Stomach (tissue), 19 donors: ENCODE measurements around the gene ST8SIA1. TPM values are rescaled to one million over a fixed set of nuclear protein-coding genes. Genes with fewer than 3 reads are reported as not detected.
"Not testable (repeated sequence)": the region's sequence is repeated elsewhere in the genome, so short reads cannot be mapped to it uniquely, and the experiment has no call there.

ENCODE experiments used
- DNase-seq, 2 donors: peaks; one replicate each; pipeline versions ENCODE4 v3.0.0 to v3.0.0-alpha.2; 2013 to 2019
- H3K27ac ChIP-seq, 5 donors: fragments of 200-600 bp in 4 of 5; sonication (generic) in 4 of 5; one replicate each; pipeline ENCODE4 v1.5.1; 2013 to 2019; ENCODE audit warnings: mild to moderate bottlenecking in 1 of 5, moderate library complexity in 1 of 5
- H3K27me3 ChIP-seq, 3 donors: fragments of 200-600 bp; sonication (generic); one replicate each; pipeline ENCODE4 v1.5.1; 2017 to 2019; ENCODE audit warnings: mixed run types in 1 of 3
- H3K36me3 ChIP-seq, 4 donors: fragments of 200-600 bp; sonication (generic); 1 replicate in 3 of 4; 2 replicates in 1 of 4; pipeline ENCODE4 v1.5.1; 2016 to 2019
- H3K4me1 ChIP-seq, 4 donors: fragments of 200-600 bp; sonication (generic); one replicate each; pipeline ENCODE4 v1.5.1; 2016 to 2019
- H3K4me3 ChIP-seq, 4 donors: fragments of 200-600 bp; sonication (generic) in 3 of 4; one replicate each; pipeline ENCODE4 v1.5.1; 2016 to 2019; ENCODE audit warnings: mild to moderate bottlenecking in 1 of 4
- H3K9me3 ChIP-seq, 4 donors: fragments of 200-600 bp; sonication (generic); one replicate each; pipeline ENCODE4 v1.5.1; 2016 to 2019
- EP300 ChIP-seq: sonication (generic); formaldehyde crosslinking; IDR thresholded peaks from one replicate; pipeline ENCODE4 v1.6.1; 2017; ENCODE audit warnings: antibody characterized with exemption
- POLR2A ChIP-seq, 4 donors: fragments of 450-650 bp; IDR thresholded peaks; one replicate each; pipeline ENCODE4 v1.6.1; 2016; ENCODE audit warnings: antibody characterized with exemption in 4 of 4, control low read depth in 2 of 4, mild to moderate bottlenecking in 1 of 4, moderate library complexity in 1 of 4
- POLR2AphosphoS5 ChIP-seq, 3 donors: sonication (generic); formaldehyde crosslinking; IDR thresholded peaks; one replicate each; pipeline ENCODE4 v1.6.1; 2016; ENCODE audit warnings: antibody characterized with exemption in 3 of 3
- WGBS, 5 donors: extraction: QIAGEN DNeasy Blood & Tissue Kit in 3 of 5; methylation state at CpG; one replicate each; pipeline versions ENCODE4 v1.1.5 to v1.1.7; 2013 to 2018; 5-methylcytosine and 5-hydroxymethylcytosine counted together
- intact Hi-C: fragments of 100-400 bp; cut with DNase I; formaldehyde crosslinking; loops from one replicate; pipeline ENCODE4 v1.15.1; 2023; ENCODE audit warnings: low total_unique reads
- long read RNA-seq, 10 donors: transcript quantifications; one replicate each; lab custom pipeline, GENCODE V29; 2026
- polyA plus RNA-seq, 3 donors: library from polyadenylated mRNA; stranded (reverse); fragments of 200-250 nt; gene quantifications; one replicate each; pipeline ENCODE4 v1.2.3, GENCODE V29; 2013
- total RNA-seq, 5 donors: library from RNA; depleted of rRNA; stranded (reverse); fragments of >200 nt; gene quantifications; one replicate each; pipeline versions ENCODE4 v1.1.0 to v1.2.3, GENCODE V29; 2014 to 2016
- TF ChIP-seq, protein P1 (sequence below), 7 experiments: fragments of 450-650 bp in 4 of 7; fragments of 200-600 bp in 3 of 7; sonication (generic) in 3 of 7; IDR thresholded peaks; one replicate each; pipeline ENCODE4 v1.5.1; 2016 to 2019; ENCODE audit warnings: antibody characterized with exemption in 7 of 7, control low read depth in 2 of 7, mild to moderate bottlenecking in 1 of 7
- donor health status: healthy with polysubstance abuse.
- donor health status: Bipolar disorder and iron deficiency.
- donor health status: healthy.

ST8SIA1 gene
- 1 to 10 TPM in 4 of 5 donors, under 1 TPM in 1; 0.29 to 5.0 (median 1.8) TPM for total RNA-seq
- 1 to 10 TPM; 2.0 to 2.6 (median 2.4) TPM for polyA plus RNA-seq
- long read RNA-seq, donor 1, full-length matches to known transcripts = 1 of 32 reads
- long read RNA-seq, donor 1, partial matches to known transcripts = 31 of 32 reads
- long read RNA-seq, donor 1, other reads (novel, unspliced or antisense) = 0 of 32 reads
- long read RNA-seq, donor 2, full-length matches to known transcripts = 2 of 2 reads
- long read RNA-seq, donor 2, partial matches to known transcripts = 0 of 2 reads
- long read RNA-seq, donor 2, other reads (novel, unspliced or antisense) = 0 of 2 reads
- long read RNA-seq, donor 3 = 0 reads
- long read RNA-seq, donor 4 = 0 reads
- long read RNA-seq, donor 5, partial matches to known transcripts = 0 of 14 reads
- long read RNA-seq, donor 5, other reads (novel, unspliced or antisense) = 14 of 14 reads
- long read RNA-seq, donor 6, partial matches to known transcripts = 40 of 95 reads
- long read RNA-seq, donor 6, other reads (novel, unspliced or antisense) = 55 of 95 reads
- long read RNA-seq, donor 7, partial matches to known transcripts = 0 of 1 reads
- long read RNA-seq, donor 7, other reads (novel, unspliced or antisense) = 0 of 1 reads
- long read RNA-seq, donor 8, partial matches to known transcripts = 28 of 43 reads
- long read RNA-seq, donor 8, other reads (novel, unspliced or antisense) = 15 of 43 reads
- long read RNA-seq, donor 9, partial matches to known transcripts = 41 of 49 reads
- long read RNA-seq, donor 9, other reads (novel, unspliced or antisense) = 8 of 49 reads
- long read RNA-seq, donor 10, full-length matches to known transcripts = 1 of 8 reads
- long read RNA-seq, donor 10, partial matches to known transcripts = 0 of 8 reads
- long read RNA-seq, donor 10, other reads (novel, unspliced or antisense) = 7 of 8 reads

- Histone ChIP-seq H3K4me3 (peak within 1 kb of the TSS; percentile 63 to 71 (median 66)), H3K27me3 (peaks cover 0 to 39% (median 23%) of the 10 kb centered on the region in 3 donors), H3K27ac (peak within 1 kb of the TSS; percentile 64 to 86 (median 74)), H3K36me3 (no peaks in the 10 kb centered on the region), H3K9me3 (no peaks in the 10 kb centered on the region), H3K4me1 (peaks cover 0 to 49% (median 32%) of the 10 kb centered on the region in 4 donors)
- WGBS, 5 donors = 1 to 2% (median 2%) methylated on average over 41 to 70 of the region's 70 CpGs
- DNase-seq = peak; percentile 33 to 76
- intact Hi-C loops = loop anchor here (10.0 kb wide), 1 partner anchor 230 kb away; no protein-coding TSS in a partner anchor
- TF ChIP-seq POLR2AphosphoS5 (IDR thresholded peaks at IDR 0.05) = no peak
- no peak for TF ChIP-seq POLR2A (IDR thresholded peaks at IDR 0.05)
- TF ChIP-seq, protein P1, sequence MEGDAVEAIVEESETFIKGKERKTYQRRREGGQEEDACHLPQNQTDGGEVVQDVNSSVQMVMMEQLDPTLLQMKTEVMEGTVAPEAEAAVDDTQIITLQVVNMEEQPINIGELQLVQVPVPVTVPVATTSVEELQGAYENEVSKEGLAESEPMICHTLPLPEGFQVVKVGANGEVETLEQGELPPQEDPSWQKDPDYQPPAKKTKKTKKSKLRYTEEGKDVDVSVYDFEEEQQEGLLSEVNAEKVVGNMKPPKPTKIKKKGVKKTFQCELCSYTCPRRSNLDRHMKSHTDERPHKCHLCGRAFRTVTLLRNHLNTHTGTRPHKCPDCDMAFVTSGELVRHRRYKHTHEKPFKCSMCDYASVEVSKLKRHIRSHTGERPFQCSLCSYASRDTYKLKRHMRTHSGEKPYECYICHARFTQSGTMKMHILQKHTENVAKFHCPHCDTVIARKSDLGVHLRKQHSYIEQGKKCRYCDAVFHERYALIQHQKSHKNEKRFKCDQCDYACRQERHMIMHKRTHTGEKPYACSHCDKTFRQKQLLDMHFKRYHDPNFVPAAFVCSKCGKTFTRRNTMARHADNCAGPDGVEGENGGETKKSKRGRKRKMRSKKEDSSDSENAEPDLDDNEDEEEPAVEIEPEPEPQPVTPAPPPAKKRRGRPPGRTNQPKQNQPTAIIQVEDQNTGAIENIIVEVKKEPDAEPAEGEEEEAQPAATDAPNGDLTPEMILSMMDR (IDR thresholded peaks at IDR 0.05) = no peak
- no peak for TF ChIP-seq EP300
These were observed at the start of gene ST8SIA1 for GRCh38 chr12:22334410-22335100. ST8SIA1 (minus strand) TSS chr12:22334707; CDS start chr12:22334232, 475 bp downstream.

DNA sequence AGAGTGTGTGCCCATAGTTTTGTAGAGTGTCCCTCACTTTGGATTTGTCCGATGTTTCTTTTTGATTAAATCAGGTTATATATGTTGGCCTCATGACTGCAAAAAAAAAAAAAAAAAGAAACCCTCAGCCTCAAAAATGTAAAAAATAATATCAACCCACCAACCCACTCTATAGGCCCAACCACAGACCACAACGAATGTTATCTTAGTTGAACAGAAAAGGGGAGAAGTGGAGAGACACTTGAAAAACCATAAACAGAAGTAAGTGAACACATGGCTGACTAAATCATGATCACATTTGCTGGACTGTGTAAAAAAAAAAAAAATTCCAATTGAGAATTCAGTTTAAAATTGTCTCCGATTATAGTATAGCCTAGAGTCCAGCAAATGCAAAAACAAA, 45.5 kb upstream of the ST8SIA1 start:
- Histone ChIP-seq H3K4me1 (peaks cover 0 to 10% (median 3%) of the 10 kb centered on the region in 4 donors), H3K9me3 (peaks cover 0 to 4% (median 0%) of the 10 kb centered on the region in 4 donors), H3K27ac (no peak overlapping the region), H3K36me3 (no peaks in the 10 kb centered on the region), H3K27me3 (no peaks in the 10 kb centered on the region), H3K4me3 (no peak overlapping the region)
- intact Hi-C loops = no loop called here
- DNase-seq = no peak
- TF ChIP-seq POLR2A (IDR thresholded peaks at IDR 0.05) (no peak), EP300 (no peak), POLR2AphosphoS5 (IDR thresholded peaks at IDR 0.05) (no peak)
- TF ChIP-seq, protein P1 (IDR thresholded peaks at IDR 0.05) = no peak
- 65 to 84% (median 83%) methylated on average over 3 of the region's 3 CpGs for WGBS, 5 donors

DNA sequence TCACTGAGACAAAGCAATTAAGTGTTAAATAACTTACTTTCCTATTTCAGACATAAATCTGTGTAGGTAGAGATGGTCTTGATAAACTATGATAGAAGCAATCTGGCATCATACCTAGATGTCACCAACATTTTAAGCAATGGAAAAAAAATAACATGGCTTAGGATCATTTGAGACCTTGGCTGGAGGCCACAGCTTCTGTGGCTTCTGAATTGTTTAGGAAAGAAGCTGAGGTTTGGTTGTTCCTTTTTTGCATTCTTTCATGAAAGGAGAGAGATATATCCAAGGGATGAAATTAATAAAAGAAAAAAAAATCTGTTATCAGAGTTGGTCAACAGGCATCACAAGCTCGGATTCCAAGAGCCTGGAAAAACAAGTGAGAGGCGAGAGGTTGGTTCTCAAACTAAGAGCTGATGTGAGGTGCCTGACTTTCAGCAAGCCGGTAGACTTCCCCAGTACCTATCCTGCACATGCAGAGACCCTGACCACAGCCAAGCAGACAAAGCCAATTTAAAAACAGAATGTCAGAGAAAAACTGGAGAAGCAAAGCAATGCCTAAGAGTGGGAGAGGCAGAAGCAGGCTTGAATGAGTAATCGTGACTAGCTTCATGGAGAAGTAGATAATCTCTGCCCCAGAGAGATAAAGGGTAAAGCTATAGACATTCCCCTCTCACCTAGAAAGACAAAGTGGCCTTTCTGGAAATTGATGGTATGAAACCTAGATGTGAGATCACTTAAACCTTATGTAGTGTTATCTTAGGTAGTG, 43.4 kb upstream of the ST8SIA1 start:
- H3K9me3 ChIP-seq = no peaks in the 10 kb centered on the region
- no peak overlapping the region for H3K4me3 ChIP-seq
- no peak for TF ChIP-seq EP300
- TF ChIP-seq, protein P1 (IDR thresholded peaks at IDR 0.05) = no peak
- no peak for TF ChIP-seq POLR2AphosphoS5 (IDR thresholded peaks at IDR 0.05)
- no peak for TF ChIP-seq POLR2A (IDR thresholded peaks at IDR 0.05)
- 36 to 50% (median 43%) methylated on average over 4 of the region's 4 CpGs for WGBS, 5 donors
- DNase-seq = no peak
- no peaks in the 10 kb centered on the region for H3K27me3 ChIP-seq
- H3K27ac ChIP-seq = no peak overlapping the region
- H3K4me1 ChIP-seq = peaks cover 0 to 10% (median 3%) of the 10 kb centered on the region in 4 donors
- H3K36me3 ChIP-seq = no peaks in the 10 kb centered on the region
- intact Hi-C loops = no loop called here

DNA sequence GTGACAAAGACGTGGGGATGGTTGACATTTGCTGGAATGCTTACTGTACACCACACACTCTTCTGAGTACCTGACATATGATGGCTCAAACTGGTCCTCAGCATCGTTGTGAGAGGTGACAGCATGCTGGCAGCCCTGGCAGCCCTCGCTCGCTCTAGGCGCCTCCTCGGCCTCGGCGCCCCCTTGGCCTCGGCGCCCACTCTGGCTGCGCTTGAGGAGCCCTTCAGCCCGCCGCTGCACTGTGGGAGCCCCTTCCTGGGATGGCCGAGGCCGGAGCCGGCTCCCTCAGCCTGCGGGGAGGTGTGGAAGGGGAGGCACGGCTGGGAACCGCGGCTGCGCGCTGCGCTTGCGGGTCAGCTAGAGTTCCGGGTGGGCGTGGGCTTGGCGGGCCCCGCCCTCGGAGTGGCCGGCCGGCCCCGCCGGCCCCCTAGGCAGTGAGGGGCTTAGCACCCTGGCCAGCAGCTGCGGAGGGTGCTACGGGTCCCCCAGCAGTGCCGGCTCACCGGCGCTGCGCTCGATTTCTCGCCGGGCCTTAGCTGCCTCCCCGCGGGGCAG, 42.2 kb upstream of the ST8SIA1 start:
- H3K27me3 ChIP-seq, DNase-seq, H3K4me3 ChIP-seq, H3K27ac ChIP-seq, intact Hi-C loops, H3K36me3 ChIP-seq, H3K9me3 ChIP-seq: not testable (repeated sequence)
- peaks cover 0 to 10% (median 3%) of the 10 kb centered on the region in 4 donors for H3K4me1 ChIP-seq
- WGBS, 5 donors = 94 to 98% (median 95%) methylated on average over 23 to 44 of the region's 44 CpGs
